ENCODE data around the gene DENND6B. TPM values are rescaled to one million over a fixed set of nuclear protein-coding genes. Genes with fewer than 3 reads are reported as not detected.

The DENND6B gene
- polyA plus RNA-seq, 4 donors, result 1.9 to 4.5 (median 2.5) TPM

DNA sequence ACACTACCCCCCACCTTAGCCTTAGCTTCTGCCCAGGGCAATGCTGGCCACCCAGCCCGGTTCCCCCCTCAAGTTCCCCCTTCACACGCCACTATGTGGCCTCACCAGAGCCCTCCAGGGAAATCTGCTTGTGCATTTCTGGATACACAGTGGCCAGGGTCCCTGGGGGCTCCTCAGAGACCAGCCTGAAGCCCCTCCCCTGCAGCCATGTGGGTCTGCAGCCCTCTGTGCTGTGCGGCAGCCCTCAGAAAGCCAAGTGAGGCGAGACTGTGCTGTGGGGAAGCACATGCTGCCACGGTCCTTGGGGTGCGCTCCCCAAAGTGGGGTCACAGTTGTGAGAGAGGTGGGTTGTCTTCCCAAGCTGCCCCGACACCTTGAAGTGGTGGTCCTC is 17.2 kb downstream of the DENND6B start:
- FAIRE-seq (no peak), DNase-seq (no peak)
- H3K4me3 ChIP-seq (ENCODE audit: low read depth in 1 of 3, low read length in 3 of 3), result no peak overlapping the region
- peak overlapping the region in 1 of 3 donors; percentile 74 for H3K27ac ChIP-seq (ENCODE audit: low read depth in 1 of 3, low read length in 2 of 3)
- H3K36me3 ChIP-seq (ENCODE audit: control insufficient read depth in 3 of 3, insufficient read depth in 2 of 3, low read depth in 1 of 3, low read length in 3 of 3), result peaks cover 0 to 31% (median 0%) of the 10 kb centered on the region in 3 donors
- 75 to 79% (median 78%) methylated on average over 6 to 7 of the region's 7 CpGs for WGBS, 3 donors
- H3K4me1 ChIP-seq (ENCODE audit: control insufficient read depth in 3 of 3, insufficient read depth in 2 of 3, low read depth in 1 of 3, low read length in 2 of 3), result peaks cover 2 to 37% (median 10%) of the 10 kb centered on the region in 3 donors
- no peaks in the 10 kb centered on the region for H3K9me3 ChIP-seq (ENCODE audit: control insufficient read depth in 2 of 2, insufficient read depth in 1 of 2, low read depth in 1 of 2, low read length in 1 of 2)
- H3K27me3 ChIP-seq (ENCODE audit: control insufficient read depth in 3 of 3, insufficient read depth in 3 of 3, low read length in 3 of 3), result no peaks in the 10 kb centered on the region

DNA sequence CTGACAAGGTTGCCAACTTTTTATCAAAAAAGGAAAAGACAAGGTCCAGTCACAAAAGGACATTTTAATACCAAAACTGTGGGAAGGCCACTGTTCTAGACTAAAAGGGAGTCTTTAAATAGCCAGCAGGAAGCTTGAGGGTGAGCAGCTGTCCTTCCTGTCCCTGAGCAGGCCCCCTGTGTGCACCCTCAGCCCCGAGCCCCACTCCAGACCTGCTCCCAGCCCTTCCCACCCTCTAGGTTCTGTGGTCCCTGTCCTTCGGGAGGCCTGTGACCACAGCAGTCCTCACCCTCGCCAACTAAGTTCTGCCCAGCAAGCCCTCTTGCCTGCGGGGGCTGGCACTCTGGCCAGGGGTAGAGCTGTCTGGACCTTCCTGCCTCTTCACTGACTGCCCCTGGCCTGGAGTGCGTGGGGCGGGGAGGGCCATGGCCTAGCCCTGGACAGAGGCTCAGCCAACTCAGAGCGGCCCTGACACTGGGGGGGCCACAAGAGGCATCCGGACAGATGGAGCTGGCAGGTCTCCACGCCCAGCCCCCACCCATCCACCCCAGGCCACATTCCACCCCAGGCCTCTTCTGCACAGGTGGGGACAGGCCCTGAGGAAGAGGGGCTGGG is 17.7 kb downstream of the DENND6B start:
- H3K36me3 ChIP-seq (ENCODE audit: control insufficient read depth in 3 of 3, insufficient read depth in 2 of 3, low read depth in 1 of 3, low read length in 3 of 3), result peaks cover 0 to 34% (median 0%) of the 10 kb centered on the region in 3 donors
- DNase-seq, result no peak
- H3K27me3 ChIP-seq (ENCODE audit: control insufficient read depth in 3 of 3, insufficient read depth in 3 of 3, low read length in 3 of 3), result no peaks in the 10 kb centered on the region
- H3K4me3 ChIP-seq (ENCODE audit: low read depth in 1 of 3, low read length in 3 of 3), result no peak overlapping the region
- H3K27ac ChIP-seq (ENCODE audit: low read depth in 1 of 3, low read length in 2 of 3), result peak overlapping the region in 2 of 3 donors; percentile 69 to 74
- H3K4me1 ChIP-seq (ENCODE audit: control insufficient read depth in 3 of 3, insufficient read depth in 2 of 3, low read depth in 1 of 3, low read length in 2 of 3), result peaks cover 2 to 40% (median 15%) of the 10 kb centered on the region in 3 donors
- no peak for FAIRE-seq
- WGBS, 3 donors, result 57 to 80% (median 71%) methylated on average over 9 of the region's 9 CpGs
- H3K9me3 ChIP-seq (ENCODE audit: control insufficient read depth in 2 of 2, insufficient read depth in 1 of 2, low read depth in 1 of 2, low read length in 1 of 2), result no peaks in the 10 kb centered on the region

DNA sequence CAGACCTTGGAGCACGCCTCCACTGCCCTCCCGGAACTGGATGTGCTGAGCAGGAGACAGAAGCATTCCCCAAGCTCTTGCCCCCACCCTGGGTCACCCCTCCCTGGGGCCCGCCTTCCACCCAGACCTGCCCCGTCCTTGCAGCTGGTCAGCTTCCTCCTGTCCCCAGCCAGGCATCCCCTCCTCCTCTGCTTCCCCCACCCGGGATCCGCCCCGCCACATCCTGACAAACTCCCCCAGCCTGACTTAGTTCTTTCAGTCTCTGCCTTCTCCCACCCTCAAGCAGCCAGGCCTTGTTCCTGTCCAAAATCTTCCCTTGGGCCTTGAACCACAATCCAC is 18.2 kb downstream of the DENND6B start:
- H3K36me3 ChIP-seq (ENCODE audit: control insufficient read depth in 3 of 3, insufficient read depth in 2 of 3, low read depth in 1 of 3, low read length in 3 of 3), result peaks cover 0 to 39% (median 0%) of the 10 kb centered on the region in 3 donors
- 36 to 71% (median 71%) methylated on average over 6 to 7 of the region's 7 CpGs for WGBS, 3 donors
- no peak overlapping the region for H3K4me3 ChIP-seq (ENCODE audit: low read depth in 1 of 3, low read length in 3 of 3)
- peak overlapping the region; percentile 54 to 74 (median 69) for H3K27ac ChIP-seq (ENCODE audit: low read depth in 1 of 3, low read length in 2 of 3)
- H3K4me1 ChIP-seq (ENCODE audit: control insufficient read depth in 3 of 3, insufficient read depth in 2 of 3, low read depth in 1 of 3, low read length in 2 of 3), result peaks cover 2 to 43% (median 20%) of the 10 kb centered on the region in 3 donors
- no peaks in the 10 kb centered on the region for H3K9me3 ChIP-seq (ENCODE audit: control insufficient read depth in 2 of 2, insufficient read depth in 1 of 2, low read depth in 1 of 2, low read length in 1 of 2)
- H3K27me3 ChIP-seq (ENCODE audit: control insufficient read depth in 3 of 3, insufficient read depth in 3 of 3, low read length in 3 of 3), result no peaks in the 10 kb centered on the region
- DNase-seq, result peak in 1 of 2 donors; percentile 42
- no peak for FAIRE-seq

DNA sequence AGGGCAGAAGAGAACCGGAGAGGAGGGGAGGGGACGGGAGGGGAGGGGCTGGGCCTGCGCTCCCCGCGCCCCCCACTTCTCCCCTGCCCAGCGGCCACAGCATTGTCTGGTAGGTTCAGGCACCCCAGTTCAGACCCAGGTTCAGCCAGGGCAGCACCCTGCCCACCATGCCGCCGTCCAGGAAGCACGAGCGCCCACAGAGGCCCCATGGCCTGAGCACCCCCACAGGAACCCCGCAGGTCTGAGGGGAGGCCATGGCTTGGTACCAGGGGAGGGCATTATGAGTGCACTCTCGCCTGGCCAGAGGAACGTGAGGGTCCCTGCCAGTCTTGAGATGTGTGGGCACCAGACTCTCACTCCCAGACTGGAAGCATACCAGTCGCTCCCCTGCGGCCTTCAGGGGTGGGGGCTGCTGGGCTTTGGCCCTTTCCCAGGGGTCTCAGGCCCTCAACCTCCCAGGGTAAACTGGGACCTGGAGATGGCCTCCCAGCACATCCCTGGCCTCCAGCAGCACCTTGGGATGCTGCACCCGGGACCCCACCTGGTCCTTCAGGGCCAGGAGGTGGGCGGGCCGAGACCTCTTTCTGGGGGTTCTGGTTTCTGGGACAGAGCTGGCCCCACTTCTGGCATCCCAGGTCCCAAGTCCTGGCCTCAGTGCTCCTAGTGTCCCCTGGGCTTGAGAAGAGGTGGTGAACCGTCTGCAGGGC is 18.8 kb downstream of the DENND6B start:
- H3K4me1 ChIP-seq (ENCODE audit: control insufficient read depth in 3 of 3, insufficient read depth in 2 of 3, low read depth in 1 of 3, low read length in 2 of 3), result peaks cover 2 to 48% (median 24%) of the 10 kb centered on the region in 3 donors
- H3K27ac ChIP-seq (ENCODE audit: low read depth in 1 of 3, low read length in 2 of 3), result peak overlapping the region; percentile 54 to 74 (median 64)
- WGBS, 3 donors, result 39 to 48% (median 43%) methylated on average over 13 to 19 of the region's 19 CpGs
- no peaks in the 10 kb centered on the region for H3K9me3 ChIP-seq (ENCODE audit: control insufficient read depth in 2 of 2, insufficient read depth in 1 of 2, low read depth in 1 of 2, low read length in 1 of 2)
- DNase-seq (no peak), FAIRE-seq (no peak)
- H3K4me3 ChIP-seq (ENCODE audit: low read depth in 1 of 3, low read length in 3 of 3), result peak overlapping the region in 1 of 3 donors; percentile 18
- peaks cover 0 to 42% (median 0%) of the 10 kb centered on the region in 3 donors for H3K36me3 ChIP-seq (ENCODE audit: control insufficient read depth in 3 of 3, insufficient read depth in 2 of 3, low read depth in 1 of 3, low read length in 3 of 3)
- no peaks in the 10 kb centered on the region for H3K27me3 ChIP-seq (ENCODE audit: control insufficient read depth in 3 of 3, insufficient read depth in 3 of 3, low read length in 3 of 3)

DNA sequence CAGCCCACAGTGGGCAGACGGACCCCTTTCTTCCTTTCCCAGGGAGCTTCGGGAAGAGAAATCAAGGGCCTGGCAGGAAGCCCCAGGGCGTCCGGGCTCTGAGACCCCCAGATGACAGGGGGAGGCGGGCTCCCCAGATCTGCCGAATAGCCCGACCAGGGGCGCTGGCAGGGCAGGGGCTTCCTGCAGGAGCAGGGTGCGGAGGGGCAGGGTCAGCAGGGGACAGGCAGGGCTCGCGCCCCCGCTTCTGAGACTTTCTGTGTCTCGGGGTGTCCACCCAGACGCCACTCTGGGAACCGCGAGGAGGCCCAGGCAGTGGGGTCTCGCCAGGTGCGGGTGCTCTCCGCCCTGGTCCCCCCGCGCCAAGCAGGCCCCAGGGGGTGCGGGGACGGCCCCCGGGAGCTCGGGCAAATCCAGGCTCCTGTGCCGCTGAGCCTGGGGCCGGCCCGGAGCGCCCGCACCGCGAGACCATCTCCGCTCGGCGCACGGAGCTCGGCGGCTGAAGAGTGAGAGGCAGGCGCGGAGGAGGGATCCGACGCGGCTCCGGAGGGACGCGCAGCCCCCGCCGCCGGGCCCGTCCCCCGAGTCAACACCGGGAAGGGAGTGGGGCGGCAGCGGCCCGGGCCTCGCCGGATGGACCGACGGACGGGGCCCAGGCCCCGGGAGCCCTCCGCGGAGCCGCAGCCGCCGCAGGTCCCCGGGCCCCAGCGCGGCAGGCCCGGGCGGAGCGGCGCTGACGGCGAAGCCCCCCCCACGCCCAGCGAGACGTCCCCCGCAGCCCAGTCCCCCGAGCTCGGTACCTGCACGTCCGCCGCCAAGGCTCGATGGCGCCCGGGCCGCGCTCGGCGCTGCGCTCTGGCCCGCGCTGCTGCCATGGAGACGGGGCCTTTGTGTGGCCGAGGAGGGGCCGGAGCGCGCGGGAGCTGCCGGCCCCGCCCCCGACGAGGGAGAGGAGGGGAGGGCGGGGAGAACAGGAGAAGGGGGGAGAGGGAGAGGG is 19.8 kb downstream of the DENND6B start, which contains the start of gene PLXNB2:
PLXNB2 (minus strand) TSS at position 894 of the 997 bp plus-strand sequence. CDS start 17,062 bp downstream, outside the sequence.
- FAIRE-seq, result no peak

DNA sequence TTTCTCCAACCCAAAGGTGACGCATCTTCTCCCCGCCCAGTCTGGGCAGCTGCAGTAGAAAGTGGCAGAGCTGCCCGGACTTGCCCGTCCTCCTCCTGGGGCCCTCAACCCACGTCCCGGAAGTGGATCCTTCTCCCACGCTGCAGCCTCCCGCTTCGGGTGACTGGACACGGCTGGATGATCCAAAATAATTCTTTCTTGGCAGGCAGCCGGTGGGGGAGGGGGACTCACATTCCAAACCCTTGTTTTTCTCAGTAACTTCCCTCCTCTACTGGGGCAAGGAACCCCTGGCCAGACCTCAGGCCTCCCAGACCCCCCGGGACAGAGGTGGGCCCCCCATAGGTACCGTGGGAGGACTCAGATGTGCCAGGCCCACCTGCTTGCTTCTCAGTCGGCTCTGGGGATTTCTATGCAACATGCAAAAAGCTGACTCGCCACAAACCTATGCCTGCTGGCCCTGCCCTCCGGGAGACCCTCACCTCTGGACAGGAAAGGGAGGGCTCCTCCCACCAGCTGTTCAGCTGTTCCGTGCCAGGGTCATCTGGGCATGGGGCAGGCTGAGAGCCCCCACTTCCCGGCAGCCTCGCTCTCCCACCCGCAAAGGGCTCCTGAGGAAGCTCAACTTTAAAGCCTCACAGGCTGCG is 20.8 kb downstream of the DENND6B start:
- Histone ChIP-seq H3K9me3 (ENCODE audit: control insufficient read depth in 2 of 2, insufficient read depth in 1 of 2, low read depth in 1 of 2, low read length in 1 of 2) (no peaks in the 10 kb centered on the region), H3K4me1 (ENCODE audit: control insufficient read depth in 3 of 3, insufficient read depth in 2 of 3, low read depth in 1 of 3, low read length in 2 of 3) (peaks cover 2 to 68% (median 34%) of the 10 kb centered on the region in 3 donors), H3K27me3 (ENCODE audit: control insufficient read depth in 3 of 3, insufficient read depth in 3 of 3, low read length in 3 of 3) (no peaks in the 10 kb centered on the region), H3K27ac (ENCODE audit: low read depth in 1 of 3, low read length in 2 of 3) (peak overlapping the region; percentile 65 to 93 (median 85)), H3K36me3 (ENCODE audit: control insufficient read depth in 3 of 3, insufficient read depth in 2 of 3, low read depth in 1 of 3, low read length in 3 of 3) (peaks cover 0 to 43% (median 0%) of the 10 kb centered on the region in 3 donors), H3K4me3 (ENCODE audit: low read depth in 1 of 3, low read length in 3 of 3) (peak overlapping the region; percentile 89 to 97 (median 90))
- WGBS, 3 donors, result 3 to 6% (median 5%) methylated on average over 18 to 21 of the region's 21 CpGs
- no peak for FAIRE-seq
- peak; percentile 61 to 89 for DNase-seq

More for the DNA sequence above, 19.8 kb downstream of the DENND6B start, which contains the start of gene PLXNB2:
- Histone ChIP-seq H3K4me1 (ENCODE audit: control insufficient read depth in 3 of 3, insufficient read depth in 2 of 3, low read depth in 1 of 3, low read length in 2 of 3) (peaks cover 2 to 58% (median 30%) of the 10 kb centered on the region in 3 donors), H3K27ac (ENCODE audit: low read depth in 1 of 3, low read length in 2 of 3) (peak within 1 kb of the TSS; percentile 65 to 93 (median 85)), H3K4me3 (ENCODE audit: low read depth in 1 of 3, low read length in 3 of 3) (peak within 1 kb of the TSS; percentile 89 to 97 (median 90)), H3K9me3 (ENCODE audit: control insufficient read depth in 2 of 2, insufficient read depth in 1 of 2, low read depth in 1 of 2, low read length in 1 of 2) (no peaks in the 10 kb centered on the region), H3K36me3 (ENCODE audit: control insufficient read depth in 3 of 3, insufficient read depth in 2 of 3, low read depth in 1 of 3, low read length in 3 of 3) (peaks cover 0 to 46% (median 0%) of the 10 kb centered on the region in 3 donors), H3K27me3 (ENCODE audit: control insufficient read depth in 3 of 3, insufficient read depth in 3 of 3, low read length in 3 of 3) (no peaks in the 10 kb centered on the region)
- peak; percentile 77 to 89 for DNase-seq
- WGBS, 3 donors, result 0 to 1% (median 1%) methylated on average over 36 to 104 of the region's 105 CpGs

DNA sequence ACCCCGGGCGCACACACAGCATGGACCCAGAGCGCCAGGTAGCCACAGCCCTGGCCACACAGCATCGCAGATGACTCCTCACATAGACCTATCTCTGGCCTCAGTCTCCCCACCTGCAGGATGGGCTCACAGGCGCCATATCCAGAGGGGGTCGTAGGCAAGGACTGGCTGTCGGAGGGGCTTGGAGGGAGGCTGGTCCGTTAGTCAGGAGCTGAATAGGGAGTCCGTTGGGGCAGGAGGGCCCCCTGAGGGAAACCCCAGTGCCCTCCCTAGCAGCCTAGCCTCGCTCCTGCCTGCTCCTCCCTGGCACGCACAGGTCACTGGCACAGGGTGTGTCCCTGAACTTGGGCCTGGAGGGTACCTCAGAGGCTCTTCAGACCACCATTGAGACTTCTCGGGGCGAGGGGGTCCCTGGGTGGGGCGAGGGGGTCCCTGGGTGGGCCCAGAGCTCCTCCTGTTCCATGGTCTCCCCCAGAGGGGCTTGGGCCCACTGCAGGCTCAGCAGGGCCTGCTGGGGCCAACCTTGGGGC is 21.4 kb downstream of the DENND6B start:
- no peak for FAIRE-seq
- 40 to 57% (median 48%) methylated on average over 12 to 14 of the region's 14 CpGs for WGBS, 3 donors
- Histone ChIP-seq H3K9me3 (ENCODE audit: control insufficient read depth in 2 of 2, insufficient read depth in 1 of 2, low read depth in 1 of 2, low read length in 1 of 2) (no peaks in the 10 kb centered on the region), H3K4me3 (ENCODE audit: low read depth in 1 of 3, low read length in 3 of 3) (peak overlapping the region; percentile 6 to 97 (median 89)), H3K36me3 (ENCODE audit: control insufficient read depth in 3 of 3, insufficient read depth in 2 of 3, low read depth in 1 of 3, low read length in 3 of 3) (peaks cover 0 to 46% (median 0%) of the 10 kb centered on the region in 3 donors), H3K27me3 (ENCODE audit: control insufficient read depth in 3 of 3, insufficient read depth in 3 of 3, low read length in 3 of 3) (no peaks in the 10 kb centered on the region), H3K27ac (ENCODE audit: low read depth in 1 of 3, low read length in 2 of 3) (peak overlapping the region; percentile 65 to 93 (median 85)), H3K4me1 (ENCODE audit: control insufficient read depth in 3 of 3, insufficient read depth in 2 of 3, low read depth in 1 of 3, low read length in 2 of 3) (peaks cover 2 to 74% (median 39%) of the 10 kb centered on the region in 3 donors)
- peak in 1 of 2 donors; percentile 76 for DNase-seq

Data from small intestine (tissue), 7 donors.